ENCODE measurements around the gene VWA3A. TPM values are rescaled to one million over a fixed set of nuclear protein-coding genes. Genes with fewer than 3 reads are reported as not detected.

Gene VWA3A
- total and polyA plus RNA-seq, 2 experiments from 2014 or later, result 0.45 TPM; not detected in 1

- Histone ChIP-seq H3K4me2 (no peak overlapping the region), H3K27me3 (ENCODE audit: insufficient read depth) (no peaks in the 10 kb centered on the region), H3K9me2 (ENCODE audit: insufficient read depth) (no peaks in the 10 kb centered on the region), H3K27ac (ENCODE audit: low read depth) (no peak overlapping the region), H3K79me2 (replicated peaks; ENCODE audit: insufficient read depth) (no peaks in the 10 kb centered on the region), H4K20me1 (replicated peaks; ENCODE audit: insufficient read depth) (no peaks in the 10 kb centered on the region), H3K36me3 (ENCODE audit: insufficient read depth) (no peaks in the 10 kb centered on the region), H3K4me3 (no peak overlapping the region), H3K4me1 (ENCODE audit: insufficient read depth) (no peaks in the 10 kb centered on the region), H2AFZ (no peak overlapping the region), H3F3A (replicated peaks; ENCODE audit: low read depth) (no peaks in the 10 kb centered on the region)
- TF ChIP-seq CTCF (conservative IDR thresholded peaks at IDR 0.05; ENCODE audit: low read depth in 2 of 2), result no peak
- TF ChIP-seq STAT1 (IDR thresholded peaks at IDR 0.05; ENCODE audit: unreplicated experiment), result no peak
- no peak for TF ChIP-seq ZNF114 (CRISPR knock-in tag; IDR thresholded peaks at IDR 0.05)
- no peak for TF ChIP-seq REST (IDR thresholded peaks at IDR 0.05; ENCODE audit: unreplicated experiment)
- no peak for TF ChIP-seq JUNB (IDR thresholded peaks at IDR 0.05; ENCODE audit: unreplicated experiment)
- no peak for TF ChIP-seq CREB1 (CRISPR knock-in tag; IDR thresholded peaks at IDR 0.05; ENCODE audit: low read depth)
- TF ChIP-seq EZH2 (IDR thresholded peaks at IDR 0.05; ENCODE audit: low read depth, unreplicated experiment), result no peak
- no peak for TF ChIP-seq NANOG (IDR thresholded peaks at IDR 0.05; ENCODE audit: borderline replicate concordance)
- no peak for TF ChIP-seq ZNF462 (CRISPR knock-in tag; IDR thresholded peaks at IDR 0.05)
- TF ChIP-seq EZH2phosphoT487 (IDR thresholded peaks at IDR 0.05; ENCODE audit: unreplicated experiment), result no peak
- TF ChIP-seq ZNF331 (CRISPR knock-in tag; IDR thresholded peaks at IDR 0.05; ENCODE audit: low read depth), result no peak
- TF ChIP-seq ETS1 (IDR thresholded peaks at IDR 0.05), result no peak
- TF ChIP-seq POLR2AphosphoS5 (IDR thresholded peaks at IDR 0.05; ENCODE audit: low read depth), result no peak
- no peaks in the 10 kb centered on the region for H3K36me3 Mint-ChIP-seq (ENCODE audit: low read depth)
- no peak overlapping the region for H3K27ac Mint-ChIP-seq
- ATAC-seq, result no peak
- peaks cover 7% of the 10 kb centered on the region for H3K27me3 Mint-ChIP-seq (ENCODE audit: insufficient read depth, low read depth, poor library complexity)
- no peak overlapping the region for H3K4me3 Mint-ChIP-seq
- H3K9me3 Mint-ChIP-seq, result no peaks in the 10 kb centered on the region; the same call in 2 of the 3 replicates
- no peak for DNase-seq (ENCODE audit: low spot score)
- H3K4me1 Mint-ChIP-seq, result no peaks in the 10 kb centered on the region
Measured at GRCh38 chr16:22126037-22126558, 33.8 kb downstream of the VWA3A start.
